ENCODE data around the gene SARM1. TPM values are rescaled to one million over a fixed set of nuclear protein-coding genes. Genes with fewer than 3 reads are reported as not detected.
A peak's percentile ranks its signal among the peaks of the same experiment; 100 is the strongest.

SARM1 gene
- total and polyA plus RNA-seq, 2 of the 13 experiments (the other 11 are each of a cell fraction or from before 2014, with no cell fraction given): 0.73 to 0.86 TPM

DNA sequence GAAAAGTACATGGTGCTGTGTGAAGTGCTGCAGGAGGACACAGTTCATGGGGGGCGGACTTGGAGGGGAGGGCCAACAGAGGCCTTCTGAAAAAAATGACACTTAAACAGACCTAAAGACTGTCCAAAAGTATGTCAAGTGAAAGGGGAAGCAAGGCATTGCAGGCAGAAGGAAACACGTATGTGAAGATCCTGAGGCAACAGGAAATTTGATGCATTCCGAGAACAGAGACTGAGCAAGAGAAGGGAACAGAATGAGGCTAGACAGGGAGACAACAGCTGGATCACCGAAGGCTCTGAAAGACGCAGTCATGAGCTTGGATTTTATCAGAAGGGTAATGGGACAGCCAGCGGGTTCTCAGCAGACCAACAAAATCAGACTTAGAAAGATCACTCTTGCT lies 37.3 kb upstream of the SARM1 start:
- Histone ChIP-seq H3K4me3 (replicated peaks in 1 of 3; ENCODE audit: insufficient read depth in 1 of 3, low read depth in 2 of 3, low read length in 3 of 3) (peak overlapping the region; percentile 80 to 94 (median 93)), H3K4me1 (ENCODE audit: insufficient read depth, low read length) (peaks cover 46% of the 10 kb centered on the region), H3K9ac (ENCODE audit: insufficient read depth, low read depth, low read length) (peak overlapping the region; percentile 87), H3K9me3 (ENCODE audit: low read length) (no peaks in the 10 kb centered on the region), H3K79me2 (ENCODE audit: insufficient read depth, low read length) (peaks cover 55% of the 10 kb centered on the region), H3K27ac (ENCODE audit: extremely low read length, insufficient read depth, low read length) (peak overlapping the region; percentile 56), H3K36me3 (replicated peaks in 1 of 2; ENCODE audit: control insufficient read depth in 1 of 2, insufficient read depth in 2 of 2, low read length in 2 of 2) (peaks cover 8 to 16% of the 10 kb centered on the region in 2 experiments), H2AFZ (ENCODE audit: low read length) (no peak overlapping the region), H4K20me1 (ENCODE audit: insufficient read depth, low read length) (no peaks in the 10 kb centered on the region; the same call in 1 of the 2 replicates), H3K27me3 (ENCODE audit: control insufficient read depth in 1 of 2, insufficient read depth in 2 of 2, low read length in 2 of 2) (no peaks in the 10 kb centered on the region; a peak in 1 of 5 replicates), H3K4me2 (ENCODE audit: low read depth, low read length) (peak overlapping the region; percentile 96)
- CTCF ChIA-PET (ENCODE audit: low intra/inter-chr PET ratio, low total read pairs): no interaction called here
- in situ Hi-C loops (cut with HindIII; ENCODE audit: extremely low pct_ligation_motif_present, low pct_unique_long_range_greater_than_20kb): no loop called here
- intact Hi-C loops (cut with micrococcal nuclease; ENCODE audit: unreplicated experiment): no loop called here
- DNase-seq (ENCODE audit: low spot score): no peak
- no peak for FAIRE-seq
- ATAC-seq: no peak
- WGBS (ENCODE audit: low lambda C conversion rate): 35% methylated on average over 6 of the region's 6 CpGs
- no TSS peak for BruUV-seq (replicated peaks)
- TF ChIP-seq CBX5 (CRISPR knock-in tag; IDR thresholded peaks at IDR 0.05; ENCODE audit: borderline replicate concordance): no peak
- no peak for TF ChIP-seq RXRB (CRISPR knock-in tag; IDR thresholded peaks at IDR 0.05; ENCODE audit: borderline replicate concordance)
- TF ChIP-seq TCF7 (IDR thresholded peaks at IDR 0.05; ENCODE audit: low read depth): no peak
- TF ChIP-seq ZNF431 (CRISPR knock-in tag; IDR thresholded peaks at IDR 0.05; ENCODE audit: borderline replicate concordance, low read depth): no peak
- no peak for TF ChIP-seq ZNF3 (CRISPR knock-in tag; IDR thresholded peaks at IDR 0.05)
- TF ChIP-seq SAFB2 (CRISPR knock-in tag; IDR thresholded peaks at IDR 0.05; ENCODE audit: borderline replicate concordance, low read depth): no peak
- TF ChIP-seq ZNF782 (CRISPR knock-in tag; IDR thresholded peaks at IDR 0.05; ENCODE audit: borderline replicate concordance): no peak
- TF ChIP-seq FUBP1 (CRISPR knock-in tag; IDR thresholded peaks at IDR 0.05; ENCODE audit: borderline replicate concordance): no peak
- no peak for TF ChIP-seq SNAI1 (CRISPR knock-in tag; IDR thresholded peaks at IDR 0.05; ENCODE audit: borderline replicate concordance)
- POLR2A ChIA-PET: interaction anchor here (1.4 to 2.5 kb wide), 6 partner anchors 11 to 293 kb away, joined by 3 to 68 read pairs (median 14); partner anchors contain the start of genes POLDIP2, SLC46A1 and VTN
